Posterior cingulate gyrus (tissue), 11 donors: ENCODE results near the gene CHMP1A.

ENCODE experiments used
- DNase-seq, 10 donors: peaks; one replicate each; pipeline versions ENCODE4 v3.0.0 to v3.0.0-alpha.2; 2020 to 2021; ENCODE audit warnings: mixed read lengths in 3 of 10
- intact Hi-C: fragments of 100-400 bp; cut with DNase I; formaldehyde crosslinking; loops from one replicate; pipeline ENCODE4 v1.15.1; 2023

The CHMP1A gene

DNA sequence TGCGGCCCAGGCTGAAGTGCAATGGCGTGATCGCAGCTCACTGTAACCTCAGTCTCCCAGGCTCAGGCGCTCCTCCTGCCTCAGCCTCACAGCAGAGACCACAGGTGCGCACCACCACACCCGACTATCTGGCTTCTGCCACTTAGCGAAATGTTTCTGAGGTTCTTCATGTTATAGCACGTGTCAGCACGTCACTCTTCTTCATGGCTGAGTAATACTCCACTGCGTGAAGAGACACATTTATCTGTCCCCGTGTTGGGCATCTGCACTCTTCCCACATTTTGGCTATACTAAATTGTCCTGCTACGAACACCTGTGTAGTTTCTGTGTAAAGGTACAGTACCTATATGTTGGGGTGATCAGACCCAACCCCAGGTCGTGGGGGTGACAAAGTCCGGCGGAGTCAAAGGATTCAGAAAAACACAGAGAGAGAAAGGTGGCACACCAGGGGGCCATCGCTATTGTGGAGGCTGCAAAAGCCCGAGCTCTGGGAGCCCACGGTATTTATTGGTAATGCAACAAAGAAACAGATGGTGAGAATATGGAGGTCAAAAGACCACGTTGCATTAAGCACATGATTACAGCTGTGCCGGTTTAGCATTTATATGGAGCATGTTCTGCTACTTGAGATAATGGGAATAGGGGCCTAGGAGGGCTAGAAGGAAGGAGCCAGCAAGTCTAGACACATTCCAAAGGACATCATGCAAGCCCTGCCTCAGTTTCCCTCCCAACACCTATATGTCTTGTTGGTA is 44.9 kb downstream of the CHMP1A start:
- DNase-seq = peak in 1 of 10 donors; percentile 28
- intact Hi-C loops = no loop called here

DNA sequence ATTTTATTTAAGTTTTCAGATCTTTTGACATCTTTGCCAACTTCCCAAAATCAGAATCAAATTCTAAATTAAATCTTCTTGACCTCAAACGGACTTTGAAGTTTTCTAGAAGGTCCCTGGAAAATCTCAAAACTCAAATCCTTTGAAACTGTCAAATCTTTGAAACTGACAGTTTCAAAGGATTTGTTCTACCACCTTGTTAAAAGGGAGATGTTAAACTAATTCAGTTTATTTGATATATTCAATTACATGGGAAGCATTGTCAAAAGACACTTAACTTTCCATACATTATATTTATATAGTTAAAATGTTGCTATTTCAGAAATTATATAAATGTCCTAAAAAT is 47.4 kb downstream of the CHMP1A start:
- intact Hi-C loops = no loop called here
- no peak for DNase-seq

DNA sequence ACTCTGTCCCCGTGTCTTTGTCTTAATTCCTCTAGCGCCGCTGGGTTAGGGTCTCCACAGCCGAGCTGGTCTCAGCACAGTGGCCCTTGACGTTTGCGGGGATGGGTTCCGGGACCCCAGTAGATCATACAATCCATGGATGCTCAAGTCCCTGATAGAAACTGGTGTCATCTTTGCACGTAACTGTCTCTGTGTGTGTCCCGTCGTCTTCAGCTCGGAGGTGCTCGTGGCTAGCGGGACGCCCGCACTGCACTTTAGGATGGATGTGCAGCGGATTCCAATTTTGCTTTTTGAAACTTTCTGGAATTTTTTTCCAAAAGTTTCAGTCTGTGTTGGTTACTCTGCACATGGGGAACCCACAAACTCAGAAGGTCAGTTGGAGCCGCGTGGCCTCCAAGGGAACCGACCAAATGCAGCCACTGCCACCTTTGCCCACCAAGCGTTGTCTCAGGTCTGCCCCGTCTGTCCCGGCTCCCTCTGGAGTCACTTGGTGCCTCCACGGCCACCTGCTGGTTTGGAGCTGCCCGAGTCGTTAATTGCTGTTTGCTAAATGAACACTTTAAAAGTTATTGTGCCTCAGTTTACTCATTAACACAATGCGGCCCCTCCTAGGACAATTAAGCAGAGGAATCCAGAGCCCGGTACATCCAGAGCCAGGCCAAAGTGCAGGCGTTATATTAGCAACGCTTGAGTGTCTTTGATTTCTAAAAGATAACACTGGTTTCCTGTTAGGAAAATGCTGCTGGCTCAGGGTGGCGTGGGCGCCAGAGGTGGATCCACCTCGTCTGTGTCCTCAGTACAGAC is 49.4 kb downstream of the CHMP1A start:
- intact Hi-C loops = no loop called here
- DNase-seq = no peak

DNA sequence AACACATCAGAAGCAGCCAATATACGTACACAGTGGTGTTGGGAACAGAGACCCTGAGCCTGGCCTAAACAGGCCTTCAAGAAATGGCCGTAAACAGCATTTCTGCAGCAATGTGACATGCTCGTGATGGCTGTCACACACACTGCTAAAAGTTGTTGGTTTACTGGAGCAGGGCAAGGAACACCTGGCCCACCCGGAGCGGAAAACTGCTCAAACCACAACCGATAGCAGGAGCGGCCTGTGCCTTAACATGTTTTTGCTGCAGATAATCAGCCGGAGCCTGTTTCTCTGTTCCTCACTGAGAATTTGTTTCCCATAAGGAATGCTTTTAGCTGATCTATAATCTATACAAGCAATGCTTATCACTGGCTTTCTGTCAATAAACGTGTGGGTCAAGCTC is 50.1 kb downstream of the CHMP1A start:
- intact Hi-C loops = no loop called here
- no peak for DNase-seq

DNA sequence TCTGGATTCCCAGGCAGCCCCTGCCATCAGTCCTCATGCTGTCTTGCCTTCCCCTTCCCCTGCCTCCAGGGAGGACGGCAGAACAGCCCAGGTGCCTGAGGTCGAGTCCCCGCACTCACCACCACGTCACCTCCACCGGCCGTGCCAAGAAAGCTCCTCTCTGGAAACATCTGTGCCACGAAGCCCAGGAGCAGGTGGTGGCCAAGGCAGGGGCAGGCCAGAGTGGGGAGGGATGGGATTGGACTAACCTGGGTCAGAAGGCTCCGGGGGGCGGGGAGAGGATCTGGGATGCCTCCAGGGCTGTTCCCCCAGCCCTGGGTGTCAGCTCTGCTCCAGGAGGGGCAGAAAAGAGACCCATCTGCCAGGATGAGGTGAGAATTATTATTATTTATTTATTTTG is 51.5 kb downstream of the CHMP1A start:
- intact Hi-C loops = no loop called here
- DNase-seq = no peak

DNA sequence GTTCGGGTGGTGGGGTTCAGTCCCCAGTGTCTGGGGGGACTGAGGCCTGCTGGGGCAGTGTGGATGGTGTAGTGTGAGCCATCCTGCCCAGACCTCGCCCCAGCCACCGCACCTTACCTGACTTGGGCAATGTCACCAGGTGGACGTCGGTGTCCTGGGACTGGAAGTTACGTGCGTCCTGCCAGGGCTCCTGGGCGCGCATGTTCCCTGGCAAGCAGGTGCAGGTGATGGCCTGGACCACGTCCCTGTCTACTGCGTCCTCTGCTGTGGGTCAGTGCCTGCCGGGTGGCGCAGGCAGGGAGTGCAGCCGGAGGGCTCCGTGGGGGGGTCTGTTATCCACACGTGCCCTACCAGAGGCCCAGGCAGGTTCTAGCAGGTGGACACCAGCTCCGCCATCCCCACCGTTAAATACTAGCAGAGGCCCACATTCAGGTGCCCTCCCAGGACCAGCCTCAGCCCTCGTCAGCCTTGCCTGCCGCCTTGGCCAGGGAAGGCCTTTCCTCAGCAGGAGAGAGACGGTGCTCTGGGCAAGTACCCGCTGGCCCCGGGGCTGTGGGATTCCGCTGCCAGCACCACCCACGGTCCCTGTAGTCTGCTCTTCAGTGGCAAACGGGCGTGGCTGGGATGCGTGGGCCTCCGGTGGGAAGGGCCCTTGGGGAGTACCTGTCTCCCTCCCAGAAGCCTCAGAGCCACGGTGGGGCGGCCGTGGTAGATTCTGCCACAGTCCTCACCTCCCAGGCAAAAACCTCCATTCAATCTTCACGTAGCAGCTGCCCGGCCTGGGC is 52.1 kb downstream of the CHMP1A start:
- intact Hi-C loops = no loop called here
- DNase-seq = peak in 1 of 10 donors; percentile 77

DNA sequence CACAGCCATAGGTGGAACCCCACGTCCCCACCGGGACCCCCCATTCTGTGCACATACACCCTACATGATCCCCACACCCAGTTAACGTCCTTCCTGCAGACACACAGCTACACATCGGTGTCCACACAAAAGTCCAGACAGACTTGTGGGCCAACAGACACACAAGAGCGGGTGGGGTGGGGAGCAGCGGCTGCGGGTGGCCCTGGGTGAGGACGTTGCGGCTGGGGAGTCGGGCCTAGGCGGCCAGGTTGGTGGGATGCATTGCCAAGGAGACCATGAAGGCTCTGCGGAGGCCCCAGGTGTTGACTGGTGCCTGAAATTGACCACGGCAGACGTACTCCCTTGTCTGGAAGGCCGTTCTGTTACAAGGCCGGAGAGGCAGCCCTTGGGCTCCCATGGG is 52.7 kb downstream of the CHMP1A start:
- intact Hi-C loops = no loop called here
- DNase-seq = no peak

DNA sequence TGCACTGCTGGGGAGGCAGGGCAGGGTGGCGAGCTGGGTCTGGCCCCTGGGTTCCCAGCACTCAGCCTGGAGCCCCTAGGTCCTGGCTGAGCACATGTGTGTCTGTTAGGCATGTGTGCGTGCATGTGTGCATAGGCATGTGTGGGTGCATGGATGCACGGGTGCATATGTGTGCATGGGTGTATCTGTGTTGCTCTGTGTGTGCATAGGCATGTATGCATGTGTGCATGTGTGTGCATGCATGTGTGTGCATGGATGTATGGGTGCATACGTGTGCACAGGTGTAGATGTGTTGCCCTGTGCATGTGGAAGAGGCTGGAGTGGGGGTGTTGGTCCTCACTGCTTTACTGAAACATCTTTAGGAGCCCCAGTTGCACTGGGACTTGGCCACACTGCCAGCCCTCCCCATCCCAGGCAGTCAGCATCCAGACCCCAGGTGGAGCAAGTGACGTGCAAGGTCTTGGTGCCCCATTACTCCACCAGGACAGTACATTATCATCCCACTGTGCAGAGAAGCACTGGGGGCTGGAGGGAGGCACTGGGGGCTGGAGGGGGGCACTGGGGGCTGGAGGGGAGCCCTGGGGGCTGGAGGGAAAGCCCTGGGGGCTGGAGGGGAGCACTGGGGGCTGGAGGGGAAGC is 54.4 kb downstream of the CHMP1A start:
- intact Hi-C loops = no loop called here
- DNase-seq = peak in 1 of 10 donors; percentile 71

DNA sequence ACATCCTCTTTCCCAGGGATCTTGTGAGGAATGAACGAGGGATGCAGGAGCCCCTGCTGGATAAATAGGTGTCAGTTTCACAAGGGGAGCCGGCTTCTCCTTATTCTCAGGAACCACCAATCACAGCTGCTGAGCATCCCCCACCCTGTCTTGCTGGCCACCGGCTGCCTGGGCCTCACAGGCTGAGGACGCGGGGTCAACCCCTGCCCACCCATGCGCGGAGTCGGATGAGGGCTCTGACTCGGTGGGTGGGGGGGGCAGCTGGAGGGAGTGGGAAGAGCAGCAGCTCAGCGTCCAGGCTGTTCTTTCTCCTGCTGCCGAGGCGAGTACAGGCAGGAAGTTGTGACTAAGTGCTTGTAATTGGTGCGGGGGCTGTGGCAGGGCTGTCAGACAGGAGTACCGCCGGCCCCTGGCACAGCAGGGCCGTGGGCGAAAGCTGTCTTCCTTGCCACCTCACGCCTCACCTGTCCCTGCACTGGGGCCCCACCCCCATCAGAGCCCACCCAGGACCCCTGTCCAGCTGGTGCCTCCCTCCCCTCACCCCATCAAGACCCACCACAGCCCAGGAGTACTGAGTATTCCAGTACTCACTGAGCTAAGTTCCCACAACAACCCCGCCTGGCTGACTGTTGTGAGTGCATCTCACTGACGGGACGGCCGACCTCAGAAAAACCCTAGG is 55.1 kb downstream of the CHMP1A start:
- peak in 8 of 10 donors; percentile 52 to 94 (median 74) for DNase-seq
- intact Hi-C loops = no loop called here

DNA sequence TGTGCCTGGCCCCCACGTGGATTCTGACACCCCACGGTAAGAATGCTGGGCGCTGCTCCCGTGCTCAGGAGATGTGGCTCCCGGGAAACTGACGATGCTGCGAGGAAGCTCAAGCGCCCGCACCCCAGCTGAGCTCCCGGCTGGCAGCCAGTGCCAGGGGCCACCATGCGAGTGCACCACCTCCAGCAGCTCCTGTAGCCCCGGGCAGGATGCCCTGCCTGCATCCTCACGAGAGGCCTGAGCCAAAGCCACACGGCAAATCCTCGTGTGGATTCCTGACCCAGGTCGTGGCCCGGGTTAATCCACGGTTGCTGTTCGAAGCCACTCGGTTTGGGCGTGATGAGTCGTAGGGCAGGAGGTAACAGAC is 55.6 kb downstream of the CHMP1A start:
- intact Hi-C loops = no loop called here
- DNase-seq = peak in 1 of 10 donors; percentile 69

DNA sequence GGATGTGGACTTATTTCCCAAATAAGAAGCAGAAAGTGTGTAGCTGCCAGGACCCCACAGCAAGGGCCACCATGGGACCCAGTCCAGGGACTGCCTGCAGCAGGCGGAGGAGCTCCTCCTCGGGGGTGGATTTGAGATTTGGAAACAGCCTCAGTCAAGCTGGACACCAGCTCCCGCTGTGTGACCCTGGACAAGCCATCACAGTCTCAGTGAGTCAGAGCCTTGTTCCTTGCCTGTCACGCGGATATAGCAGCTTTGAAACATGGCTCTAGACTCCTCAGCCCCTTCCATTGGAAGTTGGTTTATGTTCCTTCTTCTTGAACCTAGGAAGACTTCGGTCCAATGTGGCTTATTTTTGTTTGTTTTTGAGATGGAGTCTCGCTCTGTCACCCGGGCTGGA is 56.6 kb downstream of the CHMP1A start:
- DNase-seq = no peak
- intact Hi-C loops = no loop called here

DNA sequence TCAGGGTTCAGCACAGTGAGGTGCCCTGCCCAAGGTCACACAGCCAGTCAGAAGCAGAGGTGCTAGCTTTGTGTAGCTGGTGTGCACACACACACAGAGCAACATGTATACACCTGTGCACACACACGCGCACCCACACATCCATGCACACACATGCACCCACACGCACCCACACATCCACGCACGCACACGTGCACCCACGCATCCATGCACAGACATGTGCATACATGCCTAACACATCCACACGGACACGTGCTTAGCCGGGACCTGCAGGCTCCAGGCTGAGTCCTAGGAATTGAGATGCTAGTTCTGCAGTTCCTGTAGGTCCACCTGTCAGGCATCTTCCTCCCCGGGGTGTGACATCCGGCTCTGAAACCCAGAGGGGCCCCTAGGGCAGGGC is 57.1 kb downstream of the CHMP1A start:
- peak in 1 of 10 donors; percentile 82 for DNase-seq
- intact Hi-C loops = no loop called here

DNA sequence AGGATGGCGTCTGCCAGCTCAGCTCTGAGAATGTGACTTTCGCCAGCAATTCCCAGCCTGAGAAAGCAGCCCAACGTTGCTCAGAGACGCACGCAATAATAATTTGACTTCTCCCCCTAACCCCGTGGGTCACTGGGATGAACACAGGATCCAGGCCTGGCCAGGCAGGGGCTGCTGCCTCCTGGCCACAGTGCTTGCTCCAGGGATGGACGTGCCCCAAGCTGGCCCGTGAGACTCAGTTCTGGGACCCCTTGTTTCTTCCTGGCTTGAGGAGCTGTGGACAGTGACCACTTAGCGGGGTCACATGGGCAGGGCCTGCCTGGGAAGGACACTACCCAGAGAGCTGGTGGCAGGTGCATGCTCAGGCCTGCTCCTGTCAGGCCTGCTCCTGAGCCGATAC is 57.6 kb downstream of the CHMP1A start:
- peak in 1 of 10 donors; percentile 61 for DNase-seq
- intact Hi-C loops = no loop called here

DNA sequence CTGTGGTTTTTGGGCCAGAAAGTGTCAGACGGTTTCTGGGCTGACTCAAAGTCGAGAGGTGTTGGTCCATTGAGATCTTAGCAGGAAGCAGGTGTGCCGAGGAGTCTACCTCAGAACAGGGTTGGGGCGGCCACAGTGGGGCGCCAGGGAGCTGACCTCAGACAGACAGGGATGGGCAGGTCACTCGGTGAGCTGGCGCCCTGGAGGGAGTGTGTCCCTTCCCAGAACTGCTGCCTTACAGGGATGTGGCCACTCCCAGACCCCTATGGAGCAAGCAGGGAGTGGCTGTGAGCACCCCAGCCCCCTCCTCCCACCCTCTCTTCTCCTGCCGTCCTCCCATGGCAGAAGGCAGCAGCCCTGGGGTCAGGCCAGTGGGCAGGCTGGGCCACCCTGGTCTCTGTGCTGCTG is 58.1 kb downstream of the CHMP1A start:
- peak in 1 of 10 donors; percentile 80 for DNase-seq
- intact Hi-C loops = no loop called here

DNA sequence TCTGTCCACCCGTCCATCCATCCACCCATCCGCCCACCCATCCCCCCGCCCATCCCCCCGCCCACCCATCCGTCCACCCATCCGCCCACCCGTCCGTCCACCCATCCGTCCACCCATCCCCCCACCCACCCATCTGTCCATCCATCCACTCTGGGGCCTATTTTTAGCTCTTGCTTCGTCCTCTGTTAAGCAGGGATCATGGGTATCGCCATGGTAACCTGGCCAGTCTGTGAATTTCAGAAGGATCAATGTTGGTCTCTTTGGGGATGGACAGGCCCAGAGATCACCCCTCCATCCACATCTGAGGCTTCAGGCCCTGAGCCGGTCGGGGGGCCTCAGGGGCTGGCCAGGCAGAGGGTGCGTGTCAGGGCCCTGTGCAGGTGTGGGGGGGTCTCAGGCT is 59.3 kb downstream of the CHMP1A start:
- intact Hi-C loops = no loop called here
- no peak for DNase-seq

DNA sequence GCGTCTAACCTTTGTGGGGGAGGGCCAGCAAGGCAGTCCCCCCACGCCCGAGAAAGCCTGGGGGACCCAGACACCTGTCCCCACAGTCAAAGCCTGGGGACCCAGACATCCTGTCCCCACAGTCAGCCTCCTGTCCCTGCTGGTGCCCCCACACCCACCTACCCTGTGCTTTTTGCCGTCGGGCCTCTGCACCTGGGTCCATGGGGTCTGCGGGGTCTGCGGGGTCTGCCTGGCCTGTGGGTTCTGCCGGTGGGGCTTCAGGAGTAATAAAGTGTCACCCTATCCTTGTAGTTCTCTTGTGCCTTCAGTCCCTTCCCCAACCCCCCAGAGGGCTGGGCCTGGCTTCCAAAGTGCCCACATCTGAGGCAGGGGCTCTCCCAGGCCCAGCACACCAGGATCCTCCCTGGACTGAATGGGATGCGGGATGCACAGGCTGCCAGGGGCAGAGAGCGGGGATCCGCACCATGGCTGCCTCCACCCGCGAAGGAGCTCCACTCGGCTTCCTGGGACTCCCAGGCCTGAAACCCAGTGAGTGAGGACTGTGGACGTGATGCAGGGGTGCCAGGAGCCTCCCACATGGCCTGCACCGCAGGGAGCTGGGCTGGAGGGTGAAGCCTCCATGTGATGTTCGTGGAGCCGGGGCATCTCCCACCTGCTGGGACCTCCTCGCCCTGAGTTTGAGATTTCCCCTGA is 60.4 kb downstream of the CHMP1A start:
- peak in 1 of 10 donors; percentile 67 for DNase-seq
- intact Hi-C loops = no loop called here

DNA sequence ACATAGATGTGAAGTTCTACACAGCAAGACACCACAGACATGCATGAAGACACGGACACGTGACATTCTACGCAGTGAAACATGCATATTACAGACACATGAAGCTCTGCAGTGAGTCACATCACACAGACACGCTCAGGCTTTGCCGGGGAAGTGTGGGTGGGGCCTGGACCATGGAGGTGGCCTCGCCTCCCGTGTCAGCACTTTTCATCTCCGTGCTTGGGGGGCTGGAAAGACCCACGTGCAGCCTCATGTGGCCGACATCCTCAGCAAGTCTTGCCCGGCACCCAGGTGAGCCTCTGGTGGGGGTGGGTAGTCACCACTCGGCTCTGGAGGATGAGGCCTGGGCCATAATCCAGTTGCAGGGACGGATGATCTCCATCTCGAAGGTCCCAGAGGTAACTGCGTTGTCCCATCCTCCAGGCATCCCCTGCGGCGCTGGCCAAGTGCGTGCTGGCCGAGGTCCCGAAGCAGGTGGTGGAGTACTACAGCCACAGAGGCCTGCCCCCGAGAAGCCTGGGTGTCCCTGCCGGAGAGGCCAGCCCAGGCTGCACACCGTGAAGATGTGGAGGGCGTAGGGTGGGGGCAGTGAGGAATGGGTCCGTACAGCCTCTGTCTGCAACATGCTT is 61.3 kb downstream of the CHMP1A start:
- intact Hi-C loops = no loop called here
- peak in 1 of 10 donors; percentile 75 for DNase-seq

DNA sequence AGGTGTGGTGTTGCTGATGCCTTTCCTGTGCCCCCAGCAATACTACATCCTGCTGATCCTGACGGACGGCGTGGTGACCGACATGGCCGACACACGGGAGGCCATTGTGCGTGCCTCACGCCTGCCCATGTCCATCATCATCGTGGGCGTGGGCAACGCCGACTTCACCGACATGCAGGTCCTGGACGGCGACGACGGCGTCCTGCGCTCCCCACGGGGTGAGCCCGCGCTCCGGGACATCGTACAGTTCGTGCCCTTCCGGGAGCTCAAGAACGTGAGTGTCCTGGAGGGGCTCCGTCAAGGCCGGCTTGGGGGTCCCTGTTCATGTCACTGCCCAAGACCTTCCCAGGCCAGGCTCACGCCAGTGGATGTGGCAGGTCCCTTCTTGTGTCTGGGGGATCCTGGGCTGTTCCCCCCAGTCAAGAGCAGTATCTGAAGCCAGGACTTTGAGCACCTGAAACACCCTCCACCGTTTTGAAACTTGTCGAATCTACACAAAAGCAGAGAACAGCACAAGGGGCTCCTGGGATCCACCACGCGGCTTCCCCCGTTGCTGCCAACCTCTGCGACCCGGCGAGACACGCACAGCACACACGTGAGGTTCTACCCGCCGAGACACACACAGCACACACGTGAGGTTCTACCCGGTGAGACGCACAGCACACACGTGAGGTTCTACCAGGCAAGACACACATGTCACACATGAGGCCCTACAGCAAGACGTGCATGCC is 62.0 kb downstream of the CHMP1A start:
- no peak for DNase-seq
- intact Hi-C loops = no loop called here
